Activated CD8-positive, alpha-beta memory T cell treated with anti-CD3 and anti-CD28 coated beads, Interleukin-2, amount 50 U/mL, for 4 hours (primary cell): Measurements from ENCODE around the gene KCTD6.

ENCODE experiments used
- DNase-seq: peaks from one replicate; pipeline ENCODE4 v3.0.0-alpha.2; 2020

The KCTD6 gene

DNA sequence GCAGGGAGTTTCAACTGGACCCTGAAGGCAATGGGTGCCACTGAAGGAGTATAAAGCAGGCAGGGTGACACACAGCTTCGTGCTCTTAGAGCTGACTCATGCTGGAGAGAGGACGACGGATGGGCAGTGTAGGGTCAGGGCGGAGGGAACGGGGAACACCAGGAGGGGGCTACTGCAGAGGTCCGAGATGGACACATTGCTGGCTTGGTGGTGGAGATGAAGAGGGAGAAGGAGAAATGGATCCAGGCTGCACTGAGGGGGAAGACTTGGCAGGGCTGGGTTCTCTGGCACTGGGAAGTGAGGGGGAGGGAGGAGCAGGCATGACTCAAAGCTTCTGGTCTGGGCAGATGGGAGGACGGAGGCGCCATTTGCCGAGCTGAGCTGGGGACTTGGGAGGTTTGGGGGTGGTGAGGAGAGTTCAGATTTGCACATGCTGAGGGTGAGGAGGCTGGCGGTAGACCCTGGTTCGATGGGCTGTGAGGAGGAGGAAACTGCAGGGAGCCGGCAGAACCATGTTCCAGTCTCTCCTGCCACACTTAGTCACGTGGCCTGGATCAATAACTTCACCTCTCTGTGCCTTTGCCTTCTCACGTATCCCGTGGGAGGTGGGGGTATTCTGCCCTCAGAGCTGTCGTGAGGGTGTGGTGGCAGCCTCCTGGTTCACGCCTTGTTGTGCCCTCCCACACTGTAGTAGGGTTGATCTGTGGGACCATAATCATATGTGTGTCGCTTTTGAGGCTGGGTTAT lies 4.6 kb upstream of the KCTD6 start:
- no peak for DNase-seq

- no peak for DNase-seq
Measured at GRCh38 chr3:58488967-58489366, 2.9 kb upstream of the KCTD6 start.

GRCh38 chr3:58490860-58491501 lies 915 bp upstream of the KCTD6 start:
- DNase-seq: peak; percentile 21

GRCh38 chr3:58492494-58492905 lies 604 bp downstream of the KCTD6 start:
- DNase-seq: no peak

DNA sequence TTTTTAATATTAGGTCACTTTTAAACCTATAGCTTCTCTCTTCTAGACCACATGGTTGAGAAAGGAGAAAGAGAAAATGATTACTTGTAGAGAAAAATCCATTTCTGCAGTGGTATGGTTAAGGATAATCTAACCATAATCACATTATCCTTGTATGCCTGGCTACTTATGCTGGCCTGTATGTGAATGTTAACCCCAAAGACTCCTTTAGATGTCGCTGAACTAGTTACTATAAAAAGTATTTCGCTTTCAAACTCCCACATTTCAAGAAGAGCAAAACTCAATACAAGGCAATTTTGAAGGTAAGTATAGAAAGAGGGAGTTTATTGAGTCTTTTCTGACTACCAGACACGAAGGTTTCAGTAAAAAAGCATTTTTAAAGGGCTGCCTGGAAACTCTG lies 2.2 kb downstream of the KCTD6 start:
- no peak for DNase-seq

DNA sequence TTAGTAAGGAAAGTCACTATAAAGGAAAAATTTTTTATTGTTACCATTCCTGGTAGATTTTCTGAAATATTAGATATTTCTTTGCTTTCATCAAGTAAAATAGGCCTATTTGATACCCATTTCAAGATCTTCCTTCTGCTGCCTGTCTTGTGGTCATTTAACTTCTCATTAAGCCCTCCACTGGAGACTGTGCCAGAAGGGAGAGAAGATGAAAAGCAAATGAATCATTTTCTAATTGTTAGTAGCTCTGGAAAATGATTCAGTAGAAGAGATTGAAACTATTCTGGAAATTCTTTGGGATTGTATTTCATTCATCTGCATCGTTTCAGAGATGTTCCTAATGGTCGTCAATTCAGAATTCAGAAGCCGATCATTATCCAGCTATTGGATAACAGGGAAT lies 3.2 kb downstream of the KCTD6 start:
- DNase-seq: no peak

- no peak for DNase-seq
Measured at GRCh38 chr3:58496206-58496857, 4.4 kb downstream of the KCTD6 start.

DNA sequence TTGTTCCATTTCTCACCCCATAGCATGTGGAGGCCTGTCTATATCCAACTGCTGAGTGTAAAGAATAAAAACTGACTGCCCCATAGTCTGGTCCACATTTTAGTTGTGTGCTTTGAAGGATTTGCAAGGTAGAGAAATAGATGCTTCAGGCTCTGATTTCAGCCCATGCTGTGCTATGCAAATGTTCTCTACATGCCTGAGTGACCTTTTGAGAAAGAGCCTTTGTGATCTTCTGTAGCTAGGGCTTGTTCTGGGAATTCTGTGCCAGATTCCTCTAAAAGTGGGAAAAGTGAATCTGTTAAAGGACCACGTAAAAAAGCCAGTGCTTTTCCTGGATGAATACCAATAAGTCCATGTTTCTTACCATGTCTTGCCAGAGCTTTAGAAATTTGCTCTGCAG lies 5.2 kb downstream of the KCTD6 start:
- no peak for DNase-seq

- DNase-seq: no peak
Measured at GRCh38 chr3:58502872-58503271, 11.0 kb downstream of the KCTD6 start.

DNA sequence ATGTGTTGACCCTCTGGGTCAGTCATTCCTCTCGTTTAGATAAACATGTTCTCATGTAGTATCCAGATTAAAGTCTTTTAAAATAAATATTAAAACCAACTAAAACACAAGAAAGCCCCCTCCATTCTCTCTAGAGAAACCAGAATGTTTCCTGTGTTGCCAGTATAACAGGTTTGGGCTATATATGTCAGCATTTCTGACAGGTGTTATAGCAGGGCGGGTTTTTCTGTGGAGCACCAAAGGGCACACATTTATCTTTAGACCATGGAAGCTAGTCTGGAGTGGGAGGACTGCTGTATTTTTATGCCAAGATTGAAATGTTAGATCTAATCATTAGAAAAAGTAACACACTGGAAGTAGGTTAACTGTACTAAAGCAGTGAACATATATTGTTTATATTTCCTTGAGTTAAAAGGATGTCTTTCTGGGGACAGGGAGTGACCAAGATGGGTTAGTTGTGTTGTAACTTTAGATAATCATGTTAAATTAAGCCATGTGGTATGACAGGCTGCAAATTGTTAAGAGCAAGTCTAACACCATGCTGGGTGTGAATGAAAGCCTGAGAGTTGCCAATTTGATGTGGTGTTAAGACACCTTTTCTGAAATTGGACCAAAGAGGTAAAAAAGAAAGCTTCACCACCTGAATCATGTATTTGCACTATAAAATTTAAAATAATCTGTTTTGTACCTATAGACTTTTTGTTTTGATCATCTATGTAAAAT lies 15.6 kb downstream of the KCTD6 start:
- no peak for DNase-seq

- DNase-seq: no peak
Measured at GRCh38 chr3:58508437-58508836, 16.5 kb downstream of the KCTD6 start.

DNA sequence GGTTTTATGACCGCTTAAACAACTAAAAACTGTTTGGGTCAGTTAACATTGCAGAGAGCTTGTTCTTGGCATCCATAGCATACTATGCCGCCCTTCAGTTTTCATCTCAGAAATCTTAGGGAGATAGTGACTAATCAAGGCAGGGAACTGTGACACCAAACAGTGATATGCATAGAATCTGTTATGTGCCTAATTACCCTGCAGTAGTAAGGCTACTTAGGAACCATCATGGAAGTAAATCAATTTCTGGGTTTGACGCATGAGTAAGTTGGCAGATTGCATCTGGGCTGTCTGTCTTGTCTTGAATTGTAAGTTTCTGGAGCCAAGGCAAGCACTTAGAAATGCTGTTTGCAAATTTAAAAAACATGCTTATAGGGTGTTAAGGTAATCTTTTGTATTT lies 22.5 kb downstream of the KCTD6 start:
- DNase-seq: no peak

GRCh38 chr3:58518291-58518789 lies 26.4 kb downstream of the KCTD6 start:
- no peak for DNase-seq

DNA sequence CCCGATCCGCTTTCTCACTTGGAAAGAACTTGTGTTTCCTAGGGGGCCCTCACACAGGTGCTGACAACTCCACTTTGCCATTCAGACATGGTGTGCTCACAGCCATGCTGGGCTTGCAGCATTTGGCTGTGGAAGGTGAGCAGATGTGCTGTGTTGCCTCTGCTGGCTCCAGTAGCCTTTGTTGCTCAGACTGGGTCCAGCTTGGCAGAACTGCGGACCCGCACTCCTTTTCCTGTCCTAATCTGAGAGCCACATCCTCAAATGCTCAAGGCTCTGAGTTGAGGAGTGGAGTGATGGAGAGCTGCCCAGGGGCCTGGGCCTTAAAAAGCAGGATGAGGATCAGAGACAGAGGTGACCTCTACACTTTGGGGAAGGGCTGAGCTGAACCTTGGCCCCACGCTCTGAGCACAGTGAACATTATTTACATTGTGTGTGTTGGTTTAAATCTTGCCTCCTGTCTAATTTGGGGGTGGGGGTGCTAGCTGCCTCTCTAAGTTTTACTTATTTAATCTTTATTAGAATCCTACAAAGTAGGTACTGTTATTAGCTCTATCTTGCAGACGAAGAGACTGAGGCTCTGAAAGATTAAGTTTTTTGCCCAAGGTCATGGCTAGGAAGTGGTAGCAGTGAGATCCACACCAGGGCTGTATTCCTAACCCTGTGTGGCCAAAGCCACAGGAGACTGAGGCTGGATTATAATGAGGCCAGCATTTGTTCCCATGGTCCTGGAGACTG lies 27.9 kb downstream of the KCTD6 start:
- no peak for DNase-seq

DNA sequence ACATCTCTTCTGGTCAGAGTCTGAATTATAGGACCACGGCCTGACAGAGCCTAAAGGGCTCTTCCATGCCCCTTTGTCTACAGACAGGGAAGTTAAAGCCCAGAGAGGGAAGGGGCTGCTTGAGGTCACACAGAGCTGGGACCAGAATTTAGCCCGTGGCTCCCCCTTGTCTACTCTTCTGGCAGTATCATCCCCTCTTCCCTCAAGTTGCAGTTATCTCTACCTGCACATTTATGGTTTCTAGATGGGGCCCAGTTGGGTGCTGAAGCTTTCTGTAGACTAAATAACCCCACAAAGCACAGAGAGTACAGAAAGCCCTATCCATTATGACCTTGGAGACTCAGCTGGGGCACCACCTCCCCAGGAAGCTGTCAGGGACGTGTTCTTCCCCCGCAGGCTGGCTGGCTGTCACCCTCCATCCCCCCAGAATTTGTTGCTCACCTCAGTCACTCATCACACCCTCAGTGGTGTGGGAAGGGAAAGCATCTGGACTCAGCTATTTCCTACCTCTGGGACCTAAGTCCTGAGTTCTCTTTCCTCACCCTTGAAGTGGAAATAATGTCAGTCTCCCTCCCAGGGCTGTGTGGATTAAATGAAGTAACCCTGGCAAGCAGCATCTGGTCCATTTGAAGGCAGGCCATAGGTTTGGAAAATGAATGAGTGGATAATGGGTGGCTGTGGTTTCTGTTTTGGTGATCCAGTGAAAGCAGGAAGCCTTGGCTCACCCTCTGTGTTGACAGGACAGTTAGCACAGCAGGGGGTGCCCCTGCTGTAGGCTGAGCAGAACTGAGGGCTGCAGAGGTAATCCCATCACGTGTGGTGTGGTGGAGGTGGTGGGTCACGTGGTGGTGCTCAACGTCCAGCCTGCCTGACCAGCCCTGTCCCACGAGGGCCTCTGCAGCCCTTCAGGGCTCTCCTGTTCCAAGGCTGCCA lies 28.8 kb downstream of the KCTD6 start:
- DNase-seq: no peak

DNA sequence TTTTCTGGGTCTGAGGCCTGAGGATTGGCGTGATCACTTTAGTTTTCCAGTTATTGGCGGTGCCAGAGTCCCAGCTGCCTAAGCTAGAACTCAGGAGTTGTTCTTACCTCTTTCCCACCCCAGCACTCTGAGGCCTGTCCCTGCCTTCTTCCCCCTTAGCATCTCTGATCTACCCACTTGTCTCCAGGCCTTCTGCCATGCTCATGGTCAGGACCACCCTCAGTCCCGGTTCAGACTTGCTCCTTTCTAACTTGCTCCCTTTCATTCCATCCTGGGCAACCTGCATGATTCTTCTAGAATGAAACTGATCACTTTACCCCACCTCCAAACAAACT lies 29.4 kb downstream of the KCTD6 start:
- DNase-seq: no peak

- no peak for DNase-seq
Measured at GRCh38 chr3:58521917-58522631, 30.2 kb downstream of the KCTD6 start.

DNA sequence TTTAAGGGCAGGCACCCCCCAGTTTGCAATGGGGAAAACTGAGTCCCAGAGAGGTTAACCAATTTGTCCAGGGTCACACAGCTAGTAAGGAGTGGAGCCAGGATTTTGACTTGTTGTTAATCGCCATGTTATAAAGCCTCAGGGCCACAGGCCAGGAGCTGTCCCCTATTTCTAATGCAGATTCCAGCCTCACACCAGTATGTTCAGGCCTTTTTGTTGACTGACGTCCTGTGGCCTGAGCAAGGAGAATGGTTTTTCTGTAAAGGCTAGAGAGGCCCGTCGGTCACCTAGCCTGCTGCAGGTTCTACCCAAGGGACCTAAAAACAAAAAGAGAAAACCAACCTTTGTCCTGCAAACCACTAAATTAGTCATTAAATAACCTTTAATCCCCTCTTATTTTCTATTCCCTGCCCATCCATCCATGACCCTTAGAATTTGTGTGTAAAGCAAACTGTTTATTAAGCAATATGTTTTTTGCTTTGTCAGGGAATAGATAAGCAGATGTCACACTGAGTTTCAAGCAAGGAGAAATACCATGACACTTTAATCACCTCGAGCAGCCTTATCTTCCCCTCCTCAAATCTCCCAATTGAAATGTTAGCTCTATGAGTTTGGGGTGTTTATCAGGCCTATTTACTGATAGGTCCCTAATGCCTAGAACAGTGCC lies 31.0 kb downstream of the KCTD6 start:
- no peak for DNase-seq

GRCh38 chr3:58524326-58524888 lies 32.5 kb downstream of the KCTD6 start:
- DNase-seq: no peak

DNA sequence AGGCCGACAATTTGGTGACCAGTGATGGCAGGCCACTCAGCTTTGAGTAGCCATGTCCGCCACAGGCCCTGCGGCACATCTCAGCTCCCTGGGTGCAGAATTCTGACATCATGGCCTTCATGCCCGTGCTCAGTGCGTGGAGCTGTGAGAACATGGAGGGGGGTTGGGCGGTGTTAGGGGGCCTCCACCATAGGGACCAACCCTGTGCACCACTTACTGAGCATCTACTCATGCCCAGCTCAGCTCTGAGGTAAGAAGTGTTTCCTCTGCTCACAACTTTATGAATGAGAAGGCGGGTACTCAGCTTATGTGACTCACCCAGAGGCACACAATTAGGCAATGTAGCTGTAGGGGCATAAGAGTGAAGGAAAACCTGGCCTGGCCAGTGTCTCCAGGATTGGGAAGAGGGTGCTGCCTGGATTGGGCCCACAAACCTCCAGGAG lies 34.6 kb downstream of the KCTD6 start:
- DNase-seq: no peak
